H1 (cell line): ENCODE data around the gene ARHGAP22. TPM values are rescaled to one million over a fixed set of nuclear protein-coding genes. Genes with fewer than 3 reads are reported as not detected.

Experiments
- CTCF ChIA-PET: fragments of 300-600 bp; sonication (Branson Sonifier 250); formaldehyde crosslinking; loops from one replicate; lab custom pipeline; 2021; ENCODE audit not compliant: partially characterized antibody; lab: Charles Lee
- POLR2A ChIA-PET: fragments of 300-600 bp; sonication (Branson Sonifier 250); formaldehyde crosslinking; loops from one replicate; lab custom pipeline; 2021; ENCODE audit warnings: inconsistent platforms; ENCODE audit not compliant: partially characterized antibody; lab: Charles Lee
- DNase-seq, 2 experiments: peaks; one replicate each; pipeline versions ENCODE4 v3.0.0 to v3.0.0-alpha.2; 2010 to 2022; ENCODE audit warnings: low spot score in 2 of 2, low read depth in 1 of 2, mixed read lengths in 1 of 2
- FAIRE-seq: peaks from 2 replicates; lab custom pipeline; 2011; peaks lifted over from hg19 to GRCh38; lab: Jason Lieb, UNC
- H2AFZ ChIP-seq: 2 replicates; pipeline ENCODE4 v1.8.1; 2012; ENCODE audit warnings: low read length, inconsistent platforms
- H2AK5ac ChIP-seq: 2 replicates; pipeline ENCODE4 v1.6.1; 2013; ENCODE audit warnings: low read depth, low read length
- H2BK120ac ChIP-seq: replicated peaks from 2 replicates; pipeline ENCODE3; 2013; ENCODE audit warnings: low read depth, low read length, inconsistent platforms
- H2BK12ac ChIP-seq: 2 replicates; pipeline ENCODE4 v1.6.1; 2013; ENCODE audit warnings: low read depth, low read length
- H2BK15ac ChIP-seq: 2 replicates; pipeline ENCODE4 v1.6.1; 2013; ENCODE audit warnings: low read length
- H2BK20ac ChIP-seq: 2 replicates; pipeline ENCODE4 v1.6.1; 2013; ENCODE audit warnings: low read length
- H2BK5ac ChIP-seq: 2 replicates; pipeline ENCODE4 v1.6.1; 2013; ENCODE audit warnings: low read depth, low read length
- H3K14ac ChIP-seq: 2 replicates; pipeline ENCODE4 v1.6.1; 2013; ENCODE audit warnings: inconsistent platforms; ENCODE audit not compliant: insufficient read length
- H3K18ac ChIP-seq: 2 replicates; pipeline ENCODE4 v1.6.1; 2013; ENCODE audit warnings: low read length; ENCODE audit errors: extremely low read depth
- H3K23ac ChIP-seq: 2 replicates; pipeline ENCODE4 v1.6.1; 2013; ENCODE audit warnings: inconsistent platforms; ENCODE audit not compliant: insufficient read length
- H3K23me2 ChIP-seq: 2 replicates; pipeline ENCODE4 v1.6.1; 2013; ENCODE audit warnings: low read depth, low read length
- H3K27ac ChIP-seq: 2 replicates; pipeline ENCODE4 v1.6.1; 2011; ENCODE audit warnings: low read depth, low read length, inconsistent platforms
- H3K27me3 ChIP-seq, 4 experiments: replicated peaks in 1 of 4; 1 replicate in 1 of 4; 2 replicates in 3 of 4; pipeline versions ENCODE4 v1.6.1 to v1.8.1; 2011 to 2013; ENCODE audit warnings: low read length in 3 of 4, mild to moderate bottlenecking in 3 of 4, inconsistent platforms in 2 of 4, mixed read lengths in 2 of 4, moderate library complexity in 1 of 4; ENCODE audit not compliant: control insufficient read depth in 3 of 4, insufficient read depth in 3 of 4; ENCODE audit errors: extremely low read depth in 1 of 4
- H3K36me3 ChIP-seq, 4 experiments: 2 replicates each; pipeline versions ENCODE4 v1.6.1 to v1.8.1; 2011 to 2013; ENCODE audit warnings: mild to moderate bottlenecking in 4 of 4, low read length in 3 of 4, moderate library complexity in 2 of 4, control low read depth in 1 of 4, inconsistent platforms in 1 of 4; ENCODE audit not compliant: insufficient read depth in 4 of 4, control insufficient read depth in 2 of 4
- H3K4ac ChIP-seq: replicated peaks from 2 replicates; pipeline ENCODE3; 2013; ENCODE audit warnings: low read length, low read depth, mixed read lengths, inconsistent platforms; ENCODE audit not compliant: insufficient read length
- H3K4me1 ChIP-seq, 4 experiments: replicated peaks in 1 of 4; 1 replicate in 1 of 4; 2 replicates in 3 of 4; pipeline versions ENCODE4 v1.6.1 to v1.8.1; 2011 to 2013; ENCODE audit warnings: low read length in 3 of 4, inconsistent platforms in 2 of 4, mixed read lengths in 1 of 4; ENCODE audit not compliant: insufficient read depth in 4 of 4, control insufficient read depth in 3 of 4
- H3K4me2 ChIP-seq, 2 experiments: 2 replicates each; pipeline versions ENCODE4 v1.6.1 to v1.8.1; 2011 to 2013; ENCODE audit warnings: low read depth in 2 of 2, low read length in 2 of 2, control low read depth in 1 of 2, inconsistent platforms in 1 of 2, mild to moderate bottlenecking in 1 of 2; ENCODE audit not compliant: insufficient read depth in 1 of 2
- H3K4me3 ChIP-seq, 4 experiments: fragments of 200-600, 300-600 bp in 1 of 4; sonication (generic), shearing (Covaris generic), sonication (Bioruptor Twin) in 1 of 4; 2 replicates each; pipeline versions ENCODE4 v1.5.1 to v1.8.1; 2011 to 2016; ENCODE audit warnings: low read length in 4 of 4, low read depth in 3 of 4, control low read depth in 2 of 4, inconsistent platforms in 2 of 4, mild to moderate bottlenecking in 2 of 4, mixed read lengths in 1 of 4, moderate library complexity in 1 of 4; ENCODE audit not compliant: insufficient read depth in 2 of 4; ENCODE audit errors: extremely low read depth in 1 of 4
- H3K56ac ChIP-seq: replicated peaks from 2 replicates; pipeline ENCODE3; 2013; ENCODE audit warnings: low read depth, mild to moderate bottlenecking, mixed read lengths, low read length, inconsistent platforms; ENCODE audit not compliant: insufficient read length
- H3K79me1 ChIP-seq: 2 replicates; pipeline ENCODE4 v1.6.1; 2013; ENCODE audit warnings: low read depth, low read length, control low read depth
- H3K79me2 ChIP-seq, 2 experiments: 2 replicates each; pipeline versions ENCODE4 v1.6.1 to v1.8.1; 2012 to 2013; ENCODE audit warnings: low read length in 2 of 2, mild to moderate bottlenecking in 2 of 2, inconsistent platforms in 1 of 2; ENCODE audit not compliant: insufficient read depth in 2 of 2, control insufficient read depth in 1 of 2
- H3K9ac ChIP-seq, 4 experiments: replicated peaks in 1 of 4; 1 replicate in 1 of 4; 2 replicates in 3 of 4; pipeline versions ENCODE4 v1.6.1 to v1.8.1; 2011 to 2013; ENCODE audit warnings: low read depth in 3 of 4, low read length in 3 of 4, control low read depth in 2 of 4, mild to moderate bottlenecking in 2 of 4, moderate library complexity in 2 of 4, inconsistent platforms in 1 of 4; ENCODE audit errors: extremely low read depth in 1 of 4
- H3K9me3 ChIP-seq, 2 experiments: 2 replicates each; pipeline versions ENCODE4 v1.6.1 to v1.8.1; 2012 to 2013; ENCODE audit warnings: mild to moderate bottlenecking in 2 of 2, moderate library complexity in 2 of 2, control low read depth in 1 of 2, inconsistent platforms in 1 of 2, low read depth in 1 of 2, low read length in 1 of 2, mixed read lengths in 1 of 2; ENCODE audit not compliant: insufficient read depth in 2 of 2
- H4K20me1 ChIP-seq, 2 experiments: replicated peaks in 1 of 2; 2 replicates each; pipeline versions ENCODE3 to v1.8.1; 2011 to 2013; ENCODE audit warnings: inconsistent platforms in 2 of 2, low read length in 2 of 2, mild to moderate bottlenecking in 1 of 2; ENCODE audit not compliant: insufficient read depth in 2 of 2, control insufficient read depth in 1 of 2
- H4K5ac ChIP-seq: 2 replicates; pipeline ENCODE4 v1.6.1; 2013; ENCODE audit warnings: low read length, low read depth, mixed read lengths, inconsistent platforms; ENCODE audit not compliant: insufficient read length
- H4K8ac ChIP-seq: 2 replicates; pipeline ENCODE4 v1.8.0; 2013; ENCODE audit warnings: mild to moderate bottlenecking, moderate library complexity, low read length, inconsistent platforms; ENCODE audit not compliant: insufficient read depth; ENCODE audit errors: extremely low read depth
- H4K91ac ChIP-seq: replicated peaks from 2 replicates; pipeline ENCODE3; 2013; ENCODE audit warnings: low read length, mixed read lengths, inconsistent platforms; ENCODE audit not compliant: insufficient read length
- ASH2L ChIP-seq: fragments of 200-600, 300-600 bp; sonication (generic); IDR thresholded peaks from one replicate; pipeline ENCODE4 v1.7.1; 2017; ENCODE audit warnings: low read length
- ATF2 ChIP-seq: IDR thresholded peaks from 2 replicates; pipeline ENCODE4 v1.6.1; 2012; ENCODE audit warnings: low read length, inconsistent platforms
- BRCA1 ChIP-seq: IDR thresholded peaks from 2 replicates; pipeline ENCODE4 v1.6.1; 2012; ENCODE audit warnings: low read depth, low read length, improper control_type of control experiment
- CHD1 ChIP-seq: IDR thresholded peaks from 2 replicates; pipeline ENCODE4 v1.6.1; 2012; ENCODE audit warnings: low read depth, low read length, improper control_type of control experiment
- CHD2 ChIP-seq: IDR thresholded peaks from 2 replicates; pipeline ENCODE4 v1.6.1; 2012; ENCODE audit warnings: low read length, improper control_type of control experiment
- GTF2F1 ChIP-seq: IDR thresholded peaks from 2 replicates; pipeline ENCODE4 v1.6.1; 2012; ENCODE audit warnings: low read depth, low read length, improper control_type of control experiment, borderline replicate concordance
- JUND ChIP-seq: IDR thresholded peaks from 2 replicates; pipeline ENCODE4 v1.6.1; 2011; ENCODE audit warnings: mild to moderate bottlenecking, improper control_type of control experiment, low read length
- RFX5 ChIP-seq: IDR thresholded peaks from 2 replicates; pipeline ENCODE4 v1.6.1; 2011; ENCODE audit warnings: low read depth, low read length, improper control_type of control experiment, borderline replicate concordance
- SP4 ChIP-seq: IDR thresholded peaks from 2 replicates; pipeline ENCODE4 v1.6.1; 2012; ENCODE audit warnings: low read length, inconsistent platforms
- TCF12 ChIP-seq: IDR thresholded peaks from 2 replicates; pipeline ENCODE4 v1.6.1; 2011; ENCODE audit warnings: low read depth, mild to moderate bottlenecking, low read length
- ZNF274 ChIP-seq: IDR thresholded peaks from 2 replicates; pipeline ENCODE4 v1.7.0; 2012; ENCODE audit warnings: low read length, borderline replicate concordance; ENCODE audit errors: extremely low read depth
- WGBS, 2 experiments: shearing (Covaris generic) in 1 of 2; methylation state at CpG; one replicate each; pipeline versions ENCODE4 v1.1.6 to v1.1.7; 2013 to 2015; ENCODE audit warnings: low lambda C conversion rate in 2 of 2, mixed read lengths in 2 of 2, inconsistent platforms in 1 of 2, low coverage in 1 of 2, missing lambda C conversion rate in 1 of 2; ENCODE audit not compliant: insufficient replicate concordance in 2 of 2, insufficient coverage in 1 of 2, insufficient read length in 1 of 2; ENCODE audit errors: extremely low coverage in 1 of 2, missing lambda C conversion rate in 1 of 2; 5-methylcytosine and 5-hydroxymethylcytosine counted together
- polyA plus RNA-seq, 7 experiments: library from polyadenylated mRNA; depleted of rRNA in 3 of 7; stranded (reverse) in 5 of 7; unstranded in 2 of 7; fragments of >200 nt in 5 of 7; fragments of 200-250 nt in 2 of 7; gene quantifications; 1 replicate in 5 of 7; 2 replicates in 1 of 7; 4 replicates in 1 of 7; pipeline versions ENCODE4 v1.2.1 to v1.2.3, GENCODE V29; 2011 to 2013; ENCODE audit warnings: missing spikeins in 2 of 7, mixed read lengths in 2 of 7
- total RNA-seq: library from RNA; stranded (reverse); fragmentation: NEBNext Ultra II Directional; extraction: Animal tissue kit (Norgen Biotek cat#: 25700); gene quantifications from 2 replicates; pipeline ENCODE4 v1.2.1, GENCODE V29; 2021

Gene ARHGAP22
- total and polyA plus RNA-seq, 2 of the 8 experiments (the other 6 are each of a cell fraction or from before 2014, with no cell fraction given), result 3.6 to 11.2 TPM

GRCh38 chr10:48526011-48526821 lies 78.7 kb downstream of the ARHGAP22 start:
- H2BK120ac ChIP-seq, result no peak overlapping the region
- no peak overlapping the region for H2BK12ac ChIP-seq
- H3K79me2 ChIP-seq, result peaks cover 0 to 16% of the 10 kb centered on the region in 2 experiments; a peak in 1 of 4 replicates
- H4K20me1 ChIP-seq, result peaks cover 0 to 3% of the 10 kb centered on the region in 2 experiments
- no peak overlapping the region for H2BK5ac ChIP-seq
- H3K36me3 ChIP-seq, result no peaks in the 10 kb centered on the region
- no peak overlapping the region for H3K4ac ChIP-seq
- H2BK20ac ChIP-seq, result peak overlapping the region; percentile 43; the same call in 1 of the 2 replicates
- H3K79me1 ChIP-seq, result peaks cover 3% of the 10 kb centered on the region; the same call in 1 of the 2 replicates
- FAIRE-seq, result no peak
- no peak overlapping the region for H3K56ac ChIP-seq
- peaks cover 2 to 7% (median 3%) of the 10 kb centered on the region in 4 experiments; a peak in 5 of 7 replicates for H3K4me1 ChIP-seq
- no peak overlapping the region for H3K14ac ChIP-seq
- H3K23ac ChIP-seq, result no peak overlapping the region
- H3K27ac ChIP-seq, result no peak overlapping the region
- peak in 1 of 2 experiments; percentile 30 for DNase-seq
- H2AFZ ChIP-seq, result peak overlapping the region; percentile 48
- peaks cover 0 to 2% (median 0%) of the 10 kb centered on the region in 4 experiments; a peak in 1 of 7 replicates for H3K27me3 ChIP-seq
- H2AK5ac ChIP-seq, result peak overlapping the region; percentile 82; the same call in 1 of the 2 replicates
- peaks cover 6% of the 10 kb centered on the region; the same call in 1 of the 2 replicates for H3K23me2 ChIP-seq
- H3K9me3 ChIP-seq, result no peaks in the 10 kb centered on the region
- H3K18ac ChIP-seq, result peak overlapping the region; percentile 60
- no peak overlapping the region for H4K8ac ChIP-seq
- no peak overlapping the region for H3K9ac ChIP-seq
- ChIA-PET CTCF (interaction anchor here (0.6 to 4.6 kb wide), 4 partner anchors 20 to 142 kb away, joined by 3 to 28 read pairs (median 15); no protein-coding TSS in a partner anchor), POLR2A (interaction anchor here (0.7 kb wide), 1 partner anchor 11 kb away, joined by 3 read pairs; no protein-coding TSS in a partner anchor)
- WGBS, 2 experiments, result 75% methylated on average over 14 of the region's 14 CpGs; no CpG with 5 or more reads in 1 of the 2 experiments
- H4K5ac ChIP-seq, result no peak overlapping the region
- no peak overlapping the region for H2BK15ac ChIP-seq
- H3K4me2 ChIP-seq, result peak overlapping the region; percentile 6 to 18; a peak in 1 of 4 replicates
- no peak overlapping the region for H4K91ac ChIP-seq
- H3K4me3 ChIP-seq, result no peak overlapping the region
- TF ChIP-seq SP4 (no peak), CHD2 (no peak), ZNF274 (no peak), CHD1 (no peak), RFX5 (no peak), GTF2F1 (no peak), JUND (no peak), ATF2 (no peak), BRCA1 (no peak), ASH2L (no peak), TCF12 (no peak)
